Measurements from ENCODE around the gene AMD1. TPM values are rescaled to one million over a fixed set of nuclear protein-coding genes. Genes with fewer than 3 reads are reported as not detected.

The AMD1 gene
- total RNA-seq, 2 experiments from 2014 or later, result 74.3 to 90.0 TPM

DNA sequence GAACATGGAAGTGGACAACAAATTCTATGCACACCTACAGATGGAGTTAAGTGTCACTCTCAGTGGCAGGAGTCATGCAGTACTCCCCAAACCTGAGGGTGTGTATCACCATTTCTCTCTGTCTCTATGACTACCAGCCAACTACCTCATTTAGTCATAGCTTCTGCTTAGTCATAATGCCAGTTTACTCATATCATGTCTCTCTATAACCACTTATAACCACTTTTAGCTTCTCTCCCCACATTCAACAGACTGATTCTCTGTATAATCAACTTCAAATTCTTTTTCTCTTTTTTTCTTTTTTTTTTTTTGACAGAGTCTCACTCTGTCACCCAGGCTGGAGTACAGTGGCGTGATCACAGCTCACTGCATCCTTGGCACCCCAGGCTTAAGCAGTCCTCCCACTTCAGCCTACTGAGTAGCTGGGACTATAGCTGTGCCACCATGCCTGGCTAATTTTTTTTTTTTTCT is 70.1 kb downstream of the AMD1 start:
- DNase-seq (ENCODE audit: low spot score), result no peak
- Histone ChIP-seq H2AFZ (ENCODE audit: low read length) (no peak overlapping the region), H3K79me2 (ENCODE audit: insufficient read depth, low read depth, low read length) (no peaks in the 10 kb centered on the region), H3K9me3 (ENCODE audit: low read length) (no peaks in the 10 kb centered on the region), H4K20me1 (ENCODE audit: insufficient read depth, low read length) (no peaks in the 10 kb centered on the region), H3K4me1 (ENCODE audit: insufficient read depth, low read length, poor library complexity, severe bottlenecking) (no peaks in the 10 kb centered on the region), H3K4me3 (ENCODE audit: low read depth, low read length, poor library complexity, severe bottlenecking) (no peak overlapping the region), H3K36me3 (ENCODE audit: insufficient read depth, low read length) (no peaks in the 10 kb centered on the region), H3K9me2 (ENCODE audit: insufficient read depth, low read length) (no peaks in the 10 kb centered on the region), H3K27ac (ENCODE audit: low read depth, low read length, poor library complexity, severe bottlenecking) (no peak overlapping the region), H3K4me2 (ENCODE audit: low read length) (no peak overlapping the region)
- TF ChIP-seq EZH2phosphoT487 (IDR thresholded peaks at IDR 0.05; ENCODE audit: borderline replicate concordance, low read depth, low read length) (no peak), CTCF (conservative IDR thresholded peaks at IDR 0.05; ENCODE audit: low read length) (no peak)
- POLR2A ChIA-PET, result interaction anchor here (0.6 to 1.4 kb wide), 7 partner anchors 12 to 390 kb away, joined by 3 to 6 read pairs (median 3); no protein-coding TSS in a partner anchor
- BruUV-seq (replicated peaks), result no TSS peak
- intact Hi-C loops (cut with micrococcal nuclease; ENCODE audit: unreplicated experiment), result no loop called here
- CTCF ChIA-PET (ENCODE audit: unreplicated experiment), result no interaction called here

Small RNA genes lying within 50 kb of the gene (small RNA-seq; reads per million reads assigned to genes)
- gene RNU6-1115P (not detected), gene SNORA40C (not detected)

Other genes starting within 250 kb of the AMD1 start
- gene CDK19, start 59.3 kb upstream of the AMD1 start, total RNA-seq (2014; rRNA removed; shearing (Covaris generic)), result 15.4 and 16.3 TPM in 2 replicates
- gene CDK19, start 59.3 kb upstream of the AMD1 start, total RNA-seq (2022), result 35.6 and 40.8 TPM in 2 replicates
- gene GTF3C6, start 83.9 kb downstream of the AMD1 start, total RNA-seq (2014; rRNA removed; shearing (Covaris generic)), result 29.7 and 56.8 TPM in 2 replicates
- 63.4 and 71.0 TPM in 2 replicates for gene GTF3C6, start 83.9 kb downstream of the AMD1 start, total RNA-seq (2022)
- 26.0 and 27.1 TPM in 2 replicates for gene RPF2, start 107.3 kb downstream of the AMD1 start, total RNA-seq (2014; rRNA removed; shearing (Covaris generic))
- 32.9 and 40.1 TPM in 2 replicates for gene RPF2, start 107.3 kb downstream of the AMD1 start, total RNA-seq (2022)
- not detected in 2 replicates for gene SLC16A10, start 212.7 kb downstream of the AMD1 start, total RNA-seq (2014; rRNA removed; shearing (Covaris generic))
- gene SLC16A10, start 212.7 kb downstream of the AMD1 start, total RNA-seq (2022), result not detected in 2 replicates

Data from OCI-LY7 (cell line).